Endothelial cell (in vitro differentiated cells): ENCODE measurements around the gene AKR1B15. TPM values are rescaled to one million over a fixed set of nuclear protein-coding genes. Genes with fewer than 3 reads are reported as not detected.

Experiments
- DNase-seq: peaks from one replicate; pipeline ENCODE4 v3.0.0; 2021; ENCODE audit warnings: low spot score
- H3K27ac Mint-ChIP-seq: one replicate; pipeline ENCODE4 v1.8.0; 2021; ENCODE audit warnings: mixed read lengths, inconsistent platforms; ENCODE audit not compliant: unreplicated experiment
- H3K27me3 Mint-ChIP-seq: one replicate; pipeline ENCODE4 v1.8.0; 2021; ENCODE audit warnings: mild to moderate bottlenecking, moderate library complexity, mixed read lengths, inconsistent platforms; ENCODE audit not compliant: unreplicated experiment
- H3K36me3 Mint-ChIP-seq: one replicate; pipeline ENCODE4 v1.8.0; 2021; ENCODE audit warnings: mild to moderate bottlenecking, low read depth, mixed read lengths, inconsistent platforms; ENCODE audit not compliant: unreplicated experiment
- H3K4me1 Mint-ChIP-seq: one replicate; pipeline ENCODE4 v1.8.0; 2021; ENCODE audit warnings: mild to moderate bottlenecking, mixed read lengths, inconsistent platforms; ENCODE audit not compliant: unreplicated experiment
- H3K4me3 Mint-ChIP-seq: one replicate; pipeline ENCODE4 v1.8.0; 2021; ENCODE audit warnings: mild to moderate bottlenecking, mixed read lengths, inconsistent platforms; ENCODE audit not compliant: unreplicated experiment
- H3K9me3 Mint-ChIP-seq: one replicate; pipeline ENCODE4 v1.8.0; 2021; ENCODE audit warnings: mixed read lengths, inconsistent platforms; ENCODE audit not compliant: unreplicated experiment
- total RNA-seq: library from RNA; stranded (reverse); fragmentation: NEBNext Ultra II Directional; extraction: Animal tissue kit (Norgen Biotek cat#: 25700); gene quantifications from one replicate; pipeline ENCODE4 v1.2.1, GENCODE V29; 2021; ENCODE audit not compliant: unreplicated experiment
- TF ChIP-seq, protein P1 (sequence below): fragments of 200-600 bp; sonication (generic); IDR thresholded peaks from one replicate; pipeline ENCODE4 v1.5.0; 2021; ENCODE audit warnings: antibody characterized with exemption; ENCODE audit not compliant: unreplicated experiment

AKR1B15 gene
- total RNA-seq, 1 donor from 2014 or later: not detected

DNA sequence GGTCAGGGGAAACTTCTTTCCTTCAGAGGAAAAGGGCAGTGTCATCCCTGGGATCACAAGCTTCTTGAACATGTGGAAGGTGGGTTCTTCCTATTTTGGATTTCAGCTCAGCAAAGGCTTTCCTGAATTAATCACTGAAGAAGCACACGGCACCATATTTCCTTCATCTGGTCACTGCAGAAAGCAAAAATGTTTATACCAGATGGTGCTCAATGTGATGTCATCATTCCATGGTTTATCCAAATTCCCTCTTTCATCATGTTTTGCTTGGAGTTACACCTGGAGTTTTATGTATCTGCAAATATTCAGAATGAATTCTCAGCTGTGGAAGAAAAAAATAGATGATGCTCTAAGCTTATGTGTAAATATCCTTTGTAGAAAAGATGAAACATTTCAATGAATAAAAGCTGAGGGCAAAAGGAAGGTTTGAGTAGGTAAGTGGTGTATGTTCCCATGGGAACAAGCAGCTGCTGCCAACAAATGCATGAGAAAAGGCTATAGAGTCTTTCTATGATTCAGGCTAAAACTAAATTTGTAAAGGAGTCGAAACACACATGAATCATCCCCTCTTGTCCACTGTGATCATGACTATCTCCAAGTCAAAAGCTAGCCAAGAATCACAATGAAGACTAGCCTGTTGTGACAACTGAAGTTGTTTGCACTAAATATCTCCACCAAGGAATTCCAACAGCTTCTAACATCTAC lies 70.9 kb downstream of the AKR1B15 start:
- Mint-ChIP-seq H3K27me3 (no peaks in the 10 kb centered on the region), H3K4me3 (no peak overlapping the region), H3K9me3 (no peaks in the 10 kb centered on the region), H3K4me1 (peaks cover 12% of the 10 kb centered on the region), H3K36me3 (no peaks in the 10 kb centered on the region), H3K27ac (no peak overlapping the region)
- TF ChIP-seq, protein P1, sequence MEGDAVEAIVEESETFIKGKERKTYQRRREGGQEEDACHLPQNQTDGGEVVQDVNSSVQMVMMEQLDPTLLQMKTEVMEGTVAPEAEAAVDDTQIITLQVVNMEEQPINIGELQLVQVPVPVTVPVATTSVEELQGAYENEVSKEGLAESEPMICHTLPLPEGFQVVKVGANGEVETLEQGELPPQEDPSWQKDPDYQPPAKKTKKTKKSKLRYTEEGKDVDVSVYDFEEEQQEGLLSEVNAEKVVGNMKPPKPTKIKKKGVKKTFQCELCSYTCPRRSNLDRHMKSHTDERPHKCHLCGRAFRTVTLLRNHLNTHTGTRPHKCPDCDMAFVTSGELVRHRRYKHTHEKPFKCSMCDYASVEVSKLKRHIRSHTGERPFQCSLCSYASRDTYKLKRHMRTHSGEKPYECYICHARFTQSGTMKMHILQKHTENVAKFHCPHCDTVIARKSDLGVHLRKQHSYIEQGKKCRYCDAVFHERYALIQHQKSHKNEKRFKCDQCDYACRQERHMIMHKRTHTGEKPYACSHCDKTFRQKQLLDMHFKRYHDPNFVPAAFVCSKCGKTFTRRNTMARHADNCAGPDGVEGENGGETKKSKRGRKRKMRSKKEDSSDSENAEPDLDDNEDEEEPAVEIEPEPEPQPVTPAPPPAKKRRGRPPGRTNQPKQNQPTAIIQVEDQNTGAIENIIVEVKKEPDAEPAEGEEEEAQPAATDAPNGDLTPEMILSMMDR: no peak
- DNase-seq: no peak

DNA sequence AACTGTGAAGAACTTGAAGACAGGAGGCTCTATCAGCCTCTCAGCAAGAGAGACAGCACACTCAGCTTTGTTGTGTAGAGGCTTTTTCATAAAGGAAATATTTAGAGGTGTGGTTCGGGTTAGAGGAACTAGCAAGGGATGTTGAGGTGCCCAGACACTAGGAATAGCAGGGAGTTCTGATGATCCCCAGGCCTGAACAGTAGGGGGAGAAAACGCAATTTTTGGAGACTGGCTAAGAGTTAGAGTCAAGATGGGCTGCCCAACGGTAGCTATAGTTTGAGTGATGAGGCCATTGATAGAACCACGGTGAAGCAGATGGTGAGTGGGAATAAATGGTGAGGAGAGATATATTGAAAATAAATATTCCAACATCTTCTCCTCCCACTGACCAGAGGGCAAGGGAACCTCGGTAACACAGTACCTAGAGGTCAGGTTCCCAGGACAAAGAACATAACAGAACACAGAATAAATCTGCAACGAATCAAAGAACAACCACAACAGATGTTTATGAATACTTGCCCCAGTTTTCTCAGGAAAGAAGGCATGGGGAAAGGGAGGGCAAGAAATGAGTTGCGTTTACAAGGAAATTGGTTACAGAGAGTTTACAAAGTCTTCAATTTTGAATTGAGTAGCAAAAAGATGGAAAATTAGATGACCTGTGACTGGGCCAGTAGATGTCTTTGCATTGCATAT lies 73.5 kb downstream of the AKR1B15 start:
- Mint-ChIP-seq H3K4me1 (peaks cover 12% of the 10 kb centered on the region), H3K36me3 (no peaks in the 10 kb centered on the region), H3K27ac (no peak overlapping the region), H3K9me3 (no peaks in the 10 kb centered on the region), H3K4me3 (no peak overlapping the region), H3K27me3 (no peaks in the 10 kb centered on the region)
- DNase-seq: no peak
- TF ChIP-seq, protein P1: no peak

DNA sequence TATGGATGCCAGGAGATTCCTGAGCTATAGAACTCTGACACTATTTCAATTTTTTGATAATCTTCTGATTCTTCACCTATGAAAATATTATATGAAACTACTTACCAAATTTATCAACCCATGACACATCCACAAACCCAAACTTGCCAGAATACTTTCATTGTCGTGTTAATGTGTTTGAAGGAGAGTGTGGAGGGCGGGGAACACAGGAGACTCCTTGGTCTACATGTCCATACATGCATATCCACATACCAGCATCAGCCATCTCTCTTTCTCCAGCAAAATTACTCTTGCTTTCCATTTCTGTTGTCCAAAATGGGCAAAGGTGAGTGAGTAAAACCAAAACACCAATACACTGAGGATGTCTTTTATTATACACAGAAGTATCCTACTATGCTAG lies 74.3 kb downstream of the AKR1B15 start:
- TF ChIP-seq, protein P1: no peak
- H3K27ac Mint-ChIP-seq: no peak overlapping the region
- no peaks in the 10 kb centered on the region for H3K9me3 Mint-ChIP-seq
- H3K27me3 Mint-ChIP-seq: no peaks in the 10 kb centered on the region
- no peaks in the 10 kb centered on the region for H3K36me3 Mint-ChIP-seq
- DNase-seq: no peak
- H3K4me1 Mint-ChIP-seq: peaks cover 12% of the 10 kb centered on the region
- H3K4me3 Mint-ChIP-seq: no peak overlapping the region

DNA sequence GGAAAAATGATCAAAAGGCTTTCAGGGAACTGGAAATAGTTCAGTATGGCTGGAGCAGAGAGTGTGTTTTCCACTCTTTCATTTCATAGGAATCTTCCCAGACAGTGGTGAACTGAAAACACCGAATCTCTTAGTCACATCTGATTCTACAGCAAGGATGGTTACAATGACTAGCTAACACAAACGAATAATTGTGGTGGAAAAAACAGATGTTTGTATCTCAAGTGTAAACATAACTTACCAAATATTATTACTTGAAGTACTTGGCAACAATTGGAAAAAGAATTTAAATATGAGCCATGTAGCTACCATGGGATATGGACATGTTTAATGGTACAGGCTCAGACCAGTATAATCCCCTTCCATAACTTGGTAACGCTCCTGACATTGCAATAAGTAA lies 76.6 kb downstream of the AKR1B15 start:
- Mint-ChIP-seq H3K9me3 (no peaks in the 10 kb centered on the region), H3K4me3 (no peak overlapping the region), H3K27me3 (no peaks in the 10 kb centered on the region), H3K27ac (no peak overlapping the region), H3K4me1 (peaks cover 4% of the 10 kb centered on the region), H3K36me3 (no peaks in the 10 kb centered on the region)
- DNase-seq: no peak
- TF ChIP-seq, protein P1: no peak

DNA sequence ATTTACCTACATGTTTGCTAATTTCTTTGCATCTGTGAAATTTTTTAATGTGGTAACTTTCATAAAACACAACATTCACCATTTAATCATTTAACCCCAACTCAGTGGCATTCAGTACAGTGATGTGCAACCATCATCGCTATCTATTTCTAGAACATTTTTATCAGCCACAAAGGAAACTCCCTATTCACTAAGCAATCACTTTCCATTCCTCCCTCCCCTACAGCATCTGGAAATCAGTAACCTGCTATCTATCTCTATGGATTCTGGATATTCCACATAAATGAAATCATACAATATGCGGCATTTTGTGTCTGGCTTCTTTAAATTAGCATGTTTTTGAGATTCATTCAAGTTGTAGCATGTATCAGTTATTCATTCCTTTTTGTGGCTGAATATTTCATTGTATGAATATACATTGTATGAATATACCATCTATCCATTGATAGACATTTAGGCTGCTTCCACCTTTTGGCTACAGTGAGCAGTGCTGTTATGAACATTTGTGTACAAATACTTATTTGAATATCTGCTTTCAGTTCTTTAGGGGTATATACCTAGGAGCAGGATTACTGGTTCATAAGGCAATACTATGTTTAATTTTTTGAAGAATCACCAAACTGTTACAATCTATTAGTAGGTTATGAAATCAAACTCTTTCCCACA lies 78.3 kb downstream of the AKR1B15 start:
- no peaks in the 10 kb centered on the region for H3K4me1 Mint-ChIP-seq
- no peak overlapping the region for H3K27ac Mint-ChIP-seq
- no peaks in the 10 kb centered on the region for H3K36me3 Mint-ChIP-seq
- H3K27me3 Mint-ChIP-seq: no peaks in the 10 kb centered on the region
- TF ChIP-seq, protein P1: no peak
- DNase-seq: no peak
- H3K4me3 Mint-ChIP-seq: no peak overlapping the region
- no peaks in the 10 kb centered on the region for H3K9me3 Mint-ChIP-seq
